ENCODE measurements around the gene CSNK1G2. TPM values are rescaled to one million over a fixed set of nuclear protein-coding genes. Genes with fewer than 3 reads are reported as not detected.

CSNK1G2 gene
- total and polyA plus RNA-seq, 12 donors, result 30.0 to 120 (median 73.6) TPM

DNA sequence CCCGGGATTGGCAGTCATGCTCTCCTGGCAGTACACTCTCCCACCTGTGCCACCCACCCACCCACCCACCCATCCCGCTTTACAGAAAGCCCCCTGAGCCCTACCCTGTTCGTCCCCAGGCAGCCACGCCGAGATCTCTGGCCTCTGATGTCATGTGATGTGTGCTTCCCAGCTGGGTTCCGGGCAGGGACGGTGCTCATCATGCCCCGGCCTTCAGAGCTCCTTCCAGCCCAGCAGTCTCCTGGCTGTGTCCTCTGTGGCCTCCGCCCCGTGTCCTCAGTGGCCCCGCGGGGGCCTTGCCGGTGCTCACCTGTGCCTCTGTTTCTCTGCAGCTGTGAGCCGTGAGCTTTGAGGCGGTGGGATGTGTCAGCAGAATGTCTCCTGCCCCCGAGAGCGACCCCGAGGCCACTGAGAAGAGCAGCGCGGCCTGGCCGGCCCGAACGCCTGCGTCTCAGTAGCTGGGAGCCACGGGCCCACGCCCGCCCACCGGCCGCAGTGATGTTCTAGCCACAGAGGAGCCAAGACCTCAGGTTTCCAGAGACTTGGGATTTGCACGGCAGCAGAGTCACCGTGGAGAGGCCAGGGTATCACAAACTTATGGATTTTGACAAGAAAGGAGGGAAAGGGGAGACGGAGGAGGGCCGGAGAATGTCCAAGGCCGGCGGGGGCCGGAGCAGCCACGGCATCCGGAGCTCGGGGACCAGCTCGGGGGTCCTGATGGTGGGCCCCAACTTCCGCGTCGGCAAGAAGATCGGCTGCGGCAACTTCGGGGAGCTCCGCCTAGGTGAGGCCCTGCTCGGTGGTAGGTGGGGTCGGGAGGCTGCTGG is 28.4 kb downstream of the CSNK1G2 start:
- no peak for TF ChIP-seq POLR2A (IDR thresholded peaks at IDR 0.05)
- TF ChIP-seq, protein P1, sequence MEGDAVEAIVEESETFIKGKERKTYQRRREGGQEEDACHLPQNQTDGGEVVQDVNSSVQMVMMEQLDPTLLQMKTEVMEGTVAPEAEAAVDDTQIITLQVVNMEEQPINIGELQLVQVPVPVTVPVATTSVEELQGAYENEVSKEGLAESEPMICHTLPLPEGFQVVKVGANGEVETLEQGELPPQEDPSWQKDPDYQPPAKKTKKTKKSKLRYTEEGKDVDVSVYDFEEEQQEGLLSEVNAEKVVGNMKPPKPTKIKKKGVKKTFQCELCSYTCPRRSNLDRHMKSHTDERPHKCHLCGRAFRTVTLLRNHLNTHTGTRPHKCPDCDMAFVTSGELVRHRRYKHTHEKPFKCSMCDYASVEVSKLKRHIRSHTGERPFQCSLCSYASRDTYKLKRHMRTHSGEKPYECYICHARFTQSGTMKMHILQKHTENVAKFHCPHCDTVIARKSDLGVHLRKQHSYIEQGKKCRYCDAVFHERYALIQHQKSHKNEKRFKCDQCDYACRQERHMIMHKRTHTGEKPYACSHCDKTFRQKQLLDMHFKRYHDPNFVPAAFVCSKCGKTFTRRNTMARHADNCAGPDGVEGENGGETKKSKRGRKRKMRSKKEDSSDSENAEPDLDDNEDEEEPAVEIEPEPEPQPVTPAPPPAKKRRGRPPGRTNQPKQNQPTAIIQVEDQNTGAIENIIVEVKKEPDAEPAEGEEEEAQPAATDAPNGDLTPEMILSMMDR (IDR thresholded peaks at IDR 0.05), result no peak
- Histone ChIP-seq H3K4me1 (replicated peaks in 1 of 2) (peaks cover 0 to 5% of the 10 kb centered on the region in 2 donors), H3K4me3 (no peak overlapping the region), H3K36me3 (replicated peaks in 1 of 2) (peaks cover 0 to 9% of the 10 kb centered on the region in 2 donors), H3K27ac (peak overlapping the region in 1 of 5 donors; percentile 34), H3K9me3 (replicated peaks in 1 of 3) (no peaks in the 10 kb centered on the region), H3K27me3 (no peaks in the 10 kb centered on the region)
- peak in 2 of 7 donors; percentile 35 to 51 for DNase-seq
- WGBS, 4 donors, result 87 to 94% (median 89%) methylated on average over 15 to 49 of the region's 49 CpGs
- intact Hi-C loops (cut with DNase I), result no loop called here

- 61 to 91% (median 86%) methylated on average over 6 to 38 of the region's 38 CpGs for WGBS, 4 donors
- intact Hi-C loops (cut with DNase I), result no loop called here
- TF ChIP-seq, protein P1 (IDR thresholded peaks at IDR 0.05), result no peak
- no peak for TF ChIP-seq POLR2A (IDR thresholded peaks at IDR 0.05)
Measured at GRCh38 chr19:1970003-1970805, 29.2 kb downstream of the CSNK1G2 start.

DNA sequence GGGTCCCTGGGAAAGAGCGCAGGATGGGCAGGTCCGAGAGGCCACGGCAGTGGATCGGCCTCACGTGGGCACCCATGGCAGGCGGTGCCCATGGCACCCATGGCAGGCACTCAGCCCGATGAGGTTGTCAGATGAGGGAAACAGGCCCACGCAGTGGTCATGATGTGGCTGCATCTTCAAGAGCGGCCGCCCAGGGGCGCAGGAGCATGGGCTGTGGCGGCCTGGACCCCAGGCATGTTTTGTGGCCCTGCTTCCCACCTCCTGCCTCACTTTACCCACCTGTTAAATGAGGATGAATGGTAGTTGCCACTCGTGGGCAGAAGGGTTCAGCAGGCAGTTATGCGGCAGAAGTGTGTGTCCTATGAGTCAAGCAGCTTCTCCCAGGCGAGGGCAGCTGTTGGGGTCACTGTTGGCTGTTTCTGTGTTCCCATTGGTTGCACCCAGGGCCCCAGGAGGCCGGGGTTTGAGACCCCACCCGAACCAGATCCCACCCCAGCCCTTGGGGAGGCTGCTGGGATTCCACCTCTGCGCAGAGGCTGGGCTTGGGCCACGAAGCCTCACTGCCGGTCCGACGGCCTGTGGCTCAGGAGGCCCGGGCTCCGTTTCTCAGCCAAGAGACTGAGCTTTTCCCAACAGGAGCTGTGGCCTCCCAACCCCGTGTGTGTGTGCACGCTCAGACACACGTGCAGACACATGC is 30.0 kb downstream of the CSNK1G2 start:
- no peak for TF ChIP-seq POLR2A (IDR thresholded peaks at IDR 0.05)
- TF ChIP-seq, protein P1 (IDR thresholded peaks at IDR 0.05), result no peak
- H3K4me1 ChIP-seq (replicated peaks in 1 of 2), result peaks cover 0 to 5% of the 10 kb centered on the region in 2 donors
- H3K4me3 ChIP-seq, result no peak overlapping the region
- intact Hi-C loops (cut with DNase I), result no loop called here
- H3K27ac ChIP-seq, result peak overlapping the region in 2 of 5 donors; percentile 29 to 34
- WGBS, 4 donors, result 89 to 93% (median 89%) methylated on average over 22 to 27 of the region's 27 CpGs
- peaks cover 0 to 18% of the 10 kb centered on the region in 2 donors for H3K36me3 ChIP-seq (replicated peaks in 1 of 2)
- no peaks in the 10 kb centered on the region for H3K9me3 ChIP-seq (replicated peaks in 1 of 3)
- H3K27me3 ChIP-seq, result no peaks in the 10 kb centered on the region
- DNase-seq, result no peak

More at GRCh38 chr19:1970003-1970805, 29.2 kb downstream of the CSNK1G2 start:
- DNase-seq, result peak in 1 of 7 donors; percentile 36
- no peak overlapping the region for H3K4me3 ChIP-seq
- H3K4me1 ChIP-seq (replicated peaks in 1 of 2), result peaks cover 0 to 5% of the 10 kb centered on the region in 2 donors
- peak overlapping the region in 2 of 5 donors; percentile 29 to 34 for H3K27ac ChIP-seq
- no peaks in the 10 kb centered on the region for H3K27me3 ChIP-seq
- H3K9me3 ChIP-seq (replicated peaks in 1 of 3), result no peaks in the 10 kb centered on the region
- peaks cover 0 to 12% of the 10 kb centered on the region in 2 donors for H3K36me3 ChIP-seq (replicated peaks in 1 of 2)
